Trophoblast cell (in vitro differentiated cells and primary cell): Measurements from ENCODE around the gene TREH.

ENCODE experiments used
- DNase-seq, 2 donors: peaks; one replicate each; pipeline ENCODE4 v3.0.0-alpha.2; 2016
- H2AFZ ChIP-seq: 2 replicates; pipeline ENCODE4 v1.6.1; 2013; ENCODE audit warnings: low read length, moderate library complexity, mild to moderate bottlenecking; ENCODE audit not compliant: insufficient read depth, poor library complexity
- H2AK5ac ChIP-seq: 2 replicates; pipeline ENCODE4 v1.6.1; 2013; ENCODE audit warnings: mild to moderate bottlenecking, low read length
- H2BK120ac ChIP-seq: 2 replicates; pipeline ENCODE4 v1.6.1; 2013; ENCODE audit warnings: low read length, mild to moderate bottlenecking, moderate library complexity; ENCODE audit not compliant: insufficient read depth, poor library complexity
- H2BK12ac ChIP-seq: 2 replicates; pipeline ENCODE4 v1.6.1; 2013; ENCODE audit warnings: mild to moderate bottlenecking, low read length, moderate library complexity
- H2BK5ac ChIP-seq: 2 replicates; pipeline ENCODE4 v1.6.1; 2013; ENCODE audit warnings: low read length, low read depth, moderate library complexity, mild to moderate bottlenecking; ENCODE audit not compliant: poor library complexity
- H3K14ac ChIP-seq: 2 replicates; pipeline ENCODE4 v1.6.1; 2013; ENCODE audit warnings: mild to moderate bottlenecking, low read length
- H3K18ac ChIP-seq: 2 replicates; pipeline ENCODE4 v1.6.1; 2013; ENCODE audit warnings: mild to moderate bottlenecking, low read length
- H3K23ac ChIP-seq: 2 replicates; pipeline ENCODE4 v1.6.1; 2013; ENCODE audit warnings: low read length
- H3K27ac ChIP-seq: 2 replicates; pipeline ENCODE4 v1.5.1; 2013; ENCODE audit warnings: low read depth, mild to moderate bottlenecking, inconsistent platforms, low read length, moderate library complexity
- H3K27me3 ChIP-seq: 2 replicates; pipeline ENCODE4 v1.6.1; 2013; ENCODE audit warnings: inconsistent platforms, mild to moderate bottlenecking, low read length, moderate library complexity; ENCODE audit not compliant: insufficient read depth
- H3K36me3 ChIP-seq, 2 experiments: 1 replicate in 1 of 2; 2 replicates in 1 of 2; pipeline ENCODE4 v1.6.1; 2013; ENCODE audit warnings: low read length in 2 of 2, mild to moderate bottlenecking in 2 of 2, moderate library complexity in 1 of 2; ENCODE audit not compliant: insufficient read depth in 2 of 2, control insufficient read depth in 1 of 2
- H3K4ac ChIP-seq: 2 replicates; pipeline ENCODE4 v1.6.1; 2013; ENCODE audit warnings: low read depth, mild to moderate bottlenecking, low read length, moderate library complexity
- H3K4me1 ChIP-seq, 2 experiments: 1 replicate in 1 of 2; 2 replicates in 1 of 2; pipeline ENCODE4 v1.6.1; 2013; ENCODE audit warnings: low read length in 2 of 2, mild to moderate bottlenecking in 2 of 2, moderate library complexity in 1 of 2; ENCODE audit not compliant: insufficient read depth in 2 of 2, control insufficient read depth in 1 of 2
- H3K4me2 ChIP-seq: 2 replicates; pipeline ENCODE4 v1.6.1; 2013; ENCODE audit warnings: inconsistent platforms, mild to moderate bottlenecking, low read length, moderate library complexity
- H3K4me3 ChIP-seq: 2 replicates; pipeline ENCODE4 v1.5.1; 2013; ENCODE audit warnings: mild to moderate bottlenecking, low read depth, low read length, inconsistent platforms
- H3K79me1 ChIP-seq: one replicate; pipeline ENCODE4 v1.6.1; 2013; ENCODE audit warnings: low read length
- H3K79me2 ChIP-seq: 2 replicates; pipeline ENCODE4 v1.6.1; 2013; ENCODE audit warnings: low read length, mild to moderate bottlenecking; ENCODE audit not compliant: control insufficient read depth, insufficient read depth, poor library complexity
- H3K9ac ChIP-seq: 2 replicates; pipeline ENCODE4 v1.6.1; 2013; ENCODE audit warnings: mild to moderate bottlenecking, low read length
- H3K9me3 ChIP-seq: 2 replicates; pipeline ENCODE4 v1.6.1; 2013; ENCODE audit warnings: low read depth, mild to moderate bottlenecking, control low read depth, inconsistent platforms, low read length; ENCODE audit not compliant: insufficient read depth
- H4K12ac ChIP-seq: 2 replicates; pipeline ENCODE4 v1.6.1; 2013; ENCODE audit warnings: low read depth, mild to moderate bottlenecking, low read length, moderate library complexity
- H4K8ac ChIP-seq: 2 replicates; pipeline ENCODE4 v1.6.1; 2013; ENCODE audit warnings: low read depth, mild to moderate bottlenecking, low read length, moderate library complexity
- H4K91ac ChIP-seq: one replicate; pipeline ENCODE4 v1.6.1; 2013; ENCODE audit warnings: low read depth, mild to moderate bottlenecking, low read length, moderate library complexity
- WGBS: extraction: QIAGEN DNeasy Blood & Tissue Kit; methylation state at CpG from one replicate; pipeline ENCODE4 v1.1.7; 2013; ENCODE audit warnings: missing lambda C conversion rate; ENCODE audit not compliant: insufficient read length, insufficient coverage; ENCODE audit errors: extremely low coverage; 5-methylcytosine and 5-hydroxymethylcytosine counted together

TREH gene

DNA sequence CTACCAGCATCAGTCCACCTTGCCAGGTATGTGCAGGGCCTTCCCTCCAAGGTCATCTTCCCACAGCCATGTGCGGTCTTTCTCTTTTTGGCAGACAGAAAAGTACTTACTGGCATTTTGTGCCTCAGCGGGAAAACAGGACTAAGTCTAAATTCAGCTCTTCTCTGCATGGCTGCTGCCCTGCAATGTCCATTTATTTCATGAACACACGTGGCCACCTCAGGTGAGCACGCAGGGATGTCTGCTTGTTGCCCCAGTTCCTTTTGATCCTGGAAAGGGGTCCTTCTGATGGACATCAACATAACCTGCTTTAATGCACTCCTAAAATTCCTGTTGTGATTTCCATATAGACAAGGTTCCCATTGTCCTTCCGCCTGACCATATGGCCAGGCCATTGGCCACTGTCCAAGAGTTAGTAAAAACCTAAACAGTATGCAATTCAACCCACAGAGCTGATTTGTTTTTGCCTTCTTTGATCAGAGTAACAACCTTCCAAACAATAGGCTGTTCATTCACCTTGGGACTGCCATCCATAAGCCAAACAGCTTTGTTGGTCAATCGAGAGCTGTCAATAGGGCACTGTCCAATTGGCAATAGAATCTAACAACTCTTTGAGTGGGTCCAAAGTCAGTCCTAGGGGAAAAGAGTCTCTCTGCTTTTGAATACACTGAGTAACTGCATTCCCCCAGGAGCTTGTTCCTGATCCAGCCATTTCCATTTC lies 5.9 kb downstream of the TREH start:
- H3K27me3 ChIP-seq = no peaks in the 10 kb centered on the region
- no peak overlapping the region for H2AFZ ChIP-seq
- no peak overlapping the region for H2BK5ac ChIP-seq
- peaks cover 2% of the 10 kb centered on the region for H3K9me3 ChIP-seq
- H3K79me2 ChIP-seq = no peaks in the 10 kb centered on the region
- H2BK120ac ChIP-seq = no peak overlapping the region
- H3K79me1 ChIP-seq = no peaks in the 10 kb centered on the region
- H4K8ac ChIP-seq = no peak overlapping the region
- H2AK5ac ChIP-seq = no peak overlapping the region
- no peak overlapping the region for H3K18ac ChIP-seq
- no peak overlapping the region for H3K4me2 ChIP-seq
- H2BK12ac ChIP-seq = no peak overlapping the region
- H3K9ac ChIP-seq = no peak overlapping the region
- no peak overlapping the region for H4K12ac ChIP-seq
- H3K4ac ChIP-seq = no peak overlapping the region
- no peaks in the 10 kb centered on the region for H3K4me1 ChIP-seq
- no peak overlapping the region for H3K27ac ChIP-seq
- H3K36me3 ChIP-seq = no peaks in the 10 kb centered on the region
- no peak for DNase-seq
- no peak overlapping the region for H3K14ac ChIP-seq
- no CpG with 5 or more reads among the region's 6 CpGs for WGBS
- H3K23ac ChIP-seq = no peak overlapping the region
- no peak overlapping the region for H3K4me3 ChIP-seq
- no peak overlapping the region for H4K91ac ChIP-seq

DNA sequence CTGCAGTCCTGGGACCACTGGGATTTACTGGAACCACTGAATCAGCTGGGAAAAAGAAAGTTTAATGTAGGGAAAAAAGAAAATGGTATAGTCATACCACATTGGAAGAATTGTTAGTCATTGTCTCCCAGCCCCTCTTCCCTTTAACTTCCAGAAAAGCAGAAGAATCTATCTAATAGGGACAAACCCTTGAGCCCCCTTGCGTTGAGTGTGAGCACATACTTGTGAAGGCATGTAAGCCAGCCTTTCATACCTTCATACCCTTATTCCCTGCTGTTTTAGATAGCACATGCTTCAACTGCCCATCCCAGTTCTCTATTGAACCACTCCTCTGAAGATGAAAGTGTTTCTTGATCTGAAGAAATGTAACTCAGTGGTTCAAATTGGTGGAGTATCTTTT lies 6.6 kb downstream of the TREH start:
- no peak overlapping the region for H2BK5ac ChIP-seq
- no peaks in the 10 kb centered on the region for H3K27me3 ChIP-seq
- DNase-seq = peak; percentile 37 to 75
- no peak overlapping the region for H2BK120ac ChIP-seq
- no peak overlapping the region for H2BK12ac ChIP-seq
- H4K8ac ChIP-seq = no peak overlapping the region
- H3K4me3 ChIP-seq = no peak overlapping the region
- H3K4ac ChIP-seq = no peak overlapping the region
- no peaks in the 10 kb centered on the region for H3K79me1 ChIP-seq
- H2AK5ac ChIP-seq = no peak overlapping the region
- no peak overlapping the region for H3K14ac ChIP-seq
- H4K12ac ChIP-seq = no peak overlapping the region
- H3K9me3 ChIP-seq = peaks cover 2% of the 10 kb centered on the region
- H3K27ac ChIP-seq = no peak overlapping the region
- H2AFZ ChIP-seq = no peak overlapping the region
- H3K18ac ChIP-seq = no peak overlapping the region
- no peak overlapping the region for H3K4me2 ChIP-seq
- no peak overlapping the region for H3K9ac ChIP-seq
- H3K79me2 ChIP-seq = no peaks in the 10 kb centered on the region
- no peak overlapping the region for H3K23ac ChIP-seq
- H3K4me1 ChIP-seq = no peaks in the 10 kb centered on the region
- no peaks in the 10 kb centered on the region for H3K36me3 ChIP-seq
- WGBS = no CpG with 5 or more reads among the region's 1 CpG
- no peak overlapping the region for H4K91ac ChIP-seq

DNA sequence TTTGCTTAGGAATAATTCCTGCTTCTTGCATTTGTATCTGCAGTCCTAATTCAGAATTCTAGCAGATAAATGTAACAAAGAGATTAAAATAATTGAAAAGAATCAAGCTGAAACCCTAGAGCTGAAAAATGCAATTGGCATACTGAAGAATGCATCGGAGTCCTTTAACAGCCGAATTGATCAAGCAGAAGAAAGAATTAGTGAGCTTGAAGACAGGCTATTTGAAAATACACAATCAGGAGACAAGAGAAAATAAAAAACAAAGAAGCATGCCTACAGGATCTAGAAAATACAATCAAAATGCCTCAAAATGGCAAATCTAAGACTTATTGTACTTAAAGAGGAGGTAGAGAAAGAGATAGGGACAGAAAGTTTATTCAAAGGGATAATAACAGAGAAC lies 8.2 kb downstream of the TREH start:
- WGBS = no CpG with 5 or more reads among the region's 2 CpGs

DNA sequence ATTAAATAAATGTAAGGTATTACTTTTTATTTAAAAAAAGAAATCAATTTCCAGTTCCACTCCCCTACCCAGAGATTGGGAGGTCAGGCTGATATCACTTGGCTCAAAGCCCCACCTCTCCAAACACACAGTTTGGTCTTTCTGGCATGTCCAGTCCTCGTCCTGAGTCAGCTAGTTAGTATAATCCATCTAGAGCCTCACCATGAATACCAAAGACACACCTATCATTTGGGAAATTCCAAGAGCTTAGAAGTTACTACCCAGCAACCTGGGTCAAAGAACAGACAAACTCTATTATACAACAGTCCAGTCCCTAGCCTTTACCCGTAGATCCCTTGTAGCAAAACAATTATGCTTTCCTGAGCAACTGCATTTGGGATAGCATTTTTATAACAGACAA lies 9.4 kb downstream of the TREH start:
- WGBS = no CpG with 5 or more reads among the region's 2 CpGs
- no peak overlapping the region for H3K4me3 ChIP-seq

More for the DNA sequence above, 8.2 kb downstream of the TREH start:
- Histone ChIP-seq H3K9ac (no peak overlapping the region), H3K18ac (no peak overlapping the region), H4K12ac (no peak overlapping the region), H3K36me3 (no peaks in the 10 kb centered on the region), H3K27me3 (no peaks in the 10 kb centered on the region), H4K8ac (no peak overlapping the region), H3K79me2 (no peaks in the 10 kb centered on the region), H3K4ac (no peak overlapping the region), H3K23ac (no peak overlapping the region), H3K9me3 (peaks cover 1% of the 10 kb centered on the region), H2BK5ac (no peak overlapping the region), H2AK5ac (no peak overlapping the region), H2BK12ac (no peak overlapping the region), H2BK120ac (no peak overlapping the region), H3K4me2 (no peak overlapping the region), H3K27ac (no peak overlapping the region), H2AFZ (no peak overlapping the region), H3K79me1 (no peaks in the 10 kb centered on the region), H3K4me3 (no peak overlapping the region), H3K14ac (no peak overlapping the region), H4K91ac (no peak overlapping the region), H3K4me1 (peaks cover 0 to under 1% of the 10 kb centered on the region in 2 experiments)
- DNase-seq = no peak

More for the DNA sequence above, 9.4 kb downstream of the TREH start:
- Histone ChIP-seq H4K91ac (no peak overlapping the region), H4K8ac (no peak overlapping the region), H3K4me2 (no peak overlapping the region), H2AK5ac (no peak overlapping the region), H3K9me3 (no peaks in the 10 kb centered on the region), H2BK12ac (no peak overlapping the region), H3K9ac (no peak overlapping the region), H2BK5ac (no peak overlapping the region), H4K12ac (no peak overlapping the region), H3K4ac (no peak overlapping the region), H3K23ac (no peak overlapping the region), H3K79me1 (no peaks in the 10 kb centered on the region), H3K27ac (no peak overlapping the region), H2AFZ (no peak overlapping the region), H3K27me3 (no peaks in the 10 kb centered on the region), H3K4me1 (peaks cover 0 to 1% of the 10 kb centered on the region in 2 experiments), H3K14ac (no peak overlapping the region), H3K18ac (no peak overlapping the region), H3K36me3 (no peaks in the 10 kb centered on the region), H3K79me2 (no peaks in the 10 kb centered on the region), H2BK120ac (no peak overlapping the region)
- peak in 1 of 2 donors; percentile 27 for DNase-seq
